Heart left ventricle (tissue), 16 donors: Measurements from ENCODE around the gene PUDP. TPM values are rescaled to one million over a fixed set of nuclear protein-coding genes. Genes with fewer than 3 reads are reported as not detected.

Experiments used
- ATAC-seq, 4 donors: fragments of 200-7000 bp; cut with Tn5 transposase; one replicate each; pipeline ENCODE4 v1.9.1; 2020 to 2022; ENCODE audit warnings: moderate library complexity in 4 of 4, mild to moderate bottlenecking in 3 of 4, moderate number of reproducible peaks in 1 of 4
- DNase-seq, 5 donors: peaks; one replicate each; pipeline ENCODE4 v3.0.0-alpha.2; 2020
- H3K27ac ChIP-seq, 12 donors: fragments of 200-600 bp; sonication (generic) in 4 of 12; one replicate each; pipeline versions ENCODE4 v1.5.0 to v1.8.0; 2016 to 2022; ENCODE audit warnings: mild to moderate bottlenecking in 2 of 12
- H3K27me3 ChIP-seq, 9 donors: fragments of 200-600 bp; sonication (generic) in 2 of 9; one replicate each; pipeline versions ENCODE4 v1.5.1 to v1.8.0; 2016 to 2022; ENCODE audit warnings: mild to moderate bottlenecking in 3 of 9
- H3K36me3 ChIP-seq, 9 donors: fragments of 200-600 bp; sonication (generic) in 2 of 9; one replicate each; pipeline versions ENCODE4 v1.5.0 to v1.8.0; 2018 to 2022; ENCODE audit warnings: mild to moderate bottlenecking in 2 of 9
- H3K4me1 ChIP-seq, 12 donors: fragments of 200-600 bp; sonication (generic) in 4 of 12; one replicate each; pipeline versions ENCODE4 v1.5.0 to v1.8.0; 2016 to 2022; ENCODE audit warnings: mild to moderate bottlenecking in 3 of 12
- H3K4me3 ChIP-seq, 12 donors: fragments of 200-600 bp; sonication (generic) in 4 of 12; one replicate each; pipeline versions ENCODE4 v1.5.0 to v1.8.0; 2017 to 2022; ENCODE audit warnings: mild to moderate bottlenecking in 9 of 12, moderate library complexity in 4 of 12
- H3K9me3 ChIP-seq, 12 donors: fragments of 200-600 bp; sonication (generic) in 4 of 12; one replicate each; pipeline versions ENCODE4 v1.5.0 to v1.8.0; 2016 to 2022; ENCODE audit warnings: mild to moderate bottlenecking in 1 of 12
- CTCF ChIP-seq, 12 donors: fragments of 200-600 bp; sonication (generic) in 4 of 12; IDR thresholded peaks; one replicate each; pipeline versions ENCODE4 v1.5.0 to v1.8.0; 2018 to 2022; ENCODE audit warnings: antibody characterized with exemption in 12 of 12, mild to moderate bottlenecking in 5 of 12
- POLR2A ChIP-seq, 2 donors: fragments of 450-650 bp; IDR thresholded peaks; one replicate each; pipeline ENCODE4 v1.6.1; 2017; ENCODE audit warnings: antibody characterized with exemption in 2 of 2, mild to moderate bottlenecking in 2 of 2, moderate library complexity in 2 of 2
- WGBS, 4 donors: extraction: QIAGEN DNeasy Blood & Tissue Kit in 2 of 4; methylation state at CpG; one replicate each; pipeline versions ENCODE4 v1.1.5 to v1.1.7; 2013 to 2018; 5-methylcytosine and 5-hydroxymethylcytosine counted together
- intact Hi-C, 10 donors: fragments of 100-400 bp; cut with DNase I; formaldehyde crosslinking; loops; one replicate each; pipeline versions ENCODE4 v1.11.1 to v1.14.2; 2022
- polyA plus RNA-seq, 2 donors: library from polyadenylated mRNA; stranded (reverse); fragments of 200-250 nt; gene quantifications; one replicate each; pipeline ENCODE4 v1.2.3, GENCODE V29; 2013
- total RNA-seq, 9 donors: library from RNA; depleted of rRNA in 2 of 9; stranded (reverse); fragments of >200 nt in 2 of 9; fragmentation: NEBNext Ultra II Directional in 3 of 9; extraction: Animal tissue kit (Norgen Biotek cat#: 25700) in 3 of 9; gene quantifications; one replicate each; pipeline versions ENCODE4 v1.1.0 to v1.2.4, GENCODE V29; 2016 to 2023
- donor health status: ischemic (EF 13 %, LVEDD 7.1; RV severe dilation, severe dysfunction).
- donor health status: healthy with polysubstance abuse.
- donor health status: DM: no; HTN: yes; CAD: no.
- donor health status: DM: no; HTN: no; CAD: no.
- donor health status: ischemic (EF 25% LVEDD 6.9; RV normal size, moderate dysfunction).
- donor health status: ischemic (EF 25% LVEDD 5.7; RV mildly dilated, moderate dysfunction).
- donor health status: healthy.
- donor health status: DM: yes; HTN: yes; CAD: no.
- donor health status: ischemic (EF 35%, LVEDD 5.7; RV mildly dilated, moderate dysfunction).
- donor health status: nonischemic (EF 11% LVEDD 7.7; RV severe dilation, severe dysfunction).
- donor health status: DM: yes; HTN: yes; CAD: no.
- donor health status: PGD.
- donor health status: ischemic (EF 29% LVEDD 5.4; RV normal size, mild dysfunction).
- donor health status: nonischemic (EF 23%, LVEDD 6.1; RV moderate dilation, normal function).

The PUDP gene
- total and polyA plus RNA-seq, 11 donors = 11.2 to 36.4 (median 25.0) TPM

GRCh38 chrX:7133050-7133440, 14.9 kb downstream of the PUDP start:
- Histone ChIP-seq H3K27ac (peak overlapping the region; percentile 16 to 73 (median 44)), H3K27me3 (no peaks in the 10 kb centered on the region), H3K4me1 (peaks cover 0 to 30% (median 15%) of the 10 kb centered on the region in 12 donors), H3K9me3 (no peaks in the 10 kb centered on the region), H3K36me3 (no peaks in the 10 kb centered on the region), H3K4me3 (no peak overlapping the region)
- intact Hi-C loops = loop anchor here in 1 of 10 donors (10.0 kb wide), 2 partner anchors 452 to 792 kb away; partner anchors contain the start of gene PNPLA4
- 33 to 45% (median 40%) methylated on average over 8 of the region's 8 CpGs for WGBS, 4 donors
- DNase-seq (peak in 4 of 5 donors; percentile 29 to 53 (median 40)), ATAC-seq (peak; percentile 58 to 76 (median 66))
- TF ChIP-seq CTCF (IDR thresholded peaks at IDR 0.05) (no peak), POLR2A (IDR thresholded peaks at IDR 0.05) (no peak)

- H3K4me3 ChIP-seq = no peak overlapping the region
- no peaks in the 10 kb centered on the region for H3K9me3 ChIP-seq
- intact Hi-C loops = loop anchor here in 1 of 10 donors (10.0 kb wide), 2 partner anchors 452 to 792 kb away; partner anchors contain the start of gene PNPLA4
- peak; percentile 42 to 82 (median 60) for ATAC-seq
- peaks cover 0 to 30% (median 15%) of the 10 kb centered on the region in 12 donors for H3K4me1 ChIP-seq
- peak in 1 of 5 donors; percentile 52 for DNase-seq
- peak in 10 of 12 donors; percentile 19 to 54 (median 36) for TF ChIP-seq CTCF (IDR thresholded peaks at IDR 0.05)
- no peak for TF ChIP-seq POLR2A (IDR thresholded peaks at IDR 0.05)
- H3K27me3 ChIP-seq = no peaks in the 10 kb centered on the region
- no peaks in the 10 kb centered on the region for H3K36me3 ChIP-seq
- WGBS, 4 donors = 73 to 79% (median 75%) methylated on average over 3 of the region's 3 CpGs
- peak overlapping the region; percentile 16 to 73 (median 46) for H3K27ac ChIP-seq
These were observed 15.5 kb downstream of the PUDP start for GRCh38 chrX:7132335-7133049.

- Histone ChIP-seq H3K4me1 (peaks cover 0 to 30% (median 15%) of the 10 kb centered on the region in 12 donors), H3K27ac (peak overlapping the region in 5 of 12 donors; percentile 15 to 67 (median 50)), H3K36me3 (no peaks in the 10 kb centered on the region), H3K27me3 (no peaks in the 10 kb centered on the region), H3K4me3 (no peak overlapping the region), H3K9me3 (no peaks in the 10 kb centered on the region)
- DNase-seq = no peak
- intact Hi-C loops = loop anchor here in 1 of 10 donors (10.0 kb wide), 2 partner anchors 453 to 793 kb away; partner anchors contain the start of gene PNPLA4
- TF ChIP-seq CTCF (IDR thresholded peaks at IDR 0.05) (no peak), POLR2A (IDR thresholded peaks at IDR 0.05) (no peak)
- peak in 1 of 4 donors; percentile 13 for ATAC-seq
- 69 to 83% (median 75%) methylated on average over 13 of the region's 13 CpGs for WGBS, 4 donors
These were observed 16.3 kb downstream of the PUDP start for GRCh38 chrX:7131621-7132020.

GRCh38 chrX:7127056-7127455, 20.9 kb downstream of the PUDP start:
- no peaks in the 10 kb centered on the region for H3K36me3 ChIP-seq
- peaks cover 0 to 10% (median 0%) of the 10 kb centered on the region in 12 donors for H3K4me1 ChIP-seq
- DNase-seq (no peak), ATAC-seq (peak in 2 of 4 donors; percentile 51 to 66)
- H3K27ac ChIP-seq = no peak overlapping the region
- H3K9me3 ChIP-seq = no peaks in the 10 kb centered on the region
- H3K4me3 ChIP-seq = no peak overlapping the region
- 59 to 90% (median 69%) methylated on average over 2 of the region's 2 CpGs for WGBS, 4 donors
- no peak for TF ChIP-seq POLR2A (IDR thresholded peaks at IDR 0.05)
- no peak for TF ChIP-seq CTCF (IDR thresholded peaks at IDR 0.05)
- no peaks in the 10 kb centered on the region for H3K27me3 ChIP-seq
- intact Hi-C loops = no loop called here
